Neutrophil (primary cell): Measurements from ENCODE around the gene CHMP3.

Source experiments
- H3K27ac ChIP-seq: fragments of 200-600 bp; sonication (generic); 2 replicates; pipeline ENCODE4 v1.5.1; 2016; ENCODE audit warnings: mild to moderate bottlenecking, moderate library complexity
- H3K27me3 ChIP-seq: fragments of 200-600 bp; sonication (generic); 2 replicates; pipeline ENCODE4 v1.6.0; 2016; ENCODE audit warnings: mild to moderate bottlenecking
- H3K36me3 ChIP-seq: fragments of 200-600 bp; sonication (generic); 2 replicates; pipeline ENCODE4 v1.5.1; 2017
- H3K4me1 ChIP-seq, 2 experiments: fragments of 200-600 bp in 1 of 2; sonication (generic) in 1 of 2; 1 replicate in 1 of 2; 2 replicates in 1 of 2; pipeline versions ENCODE4 v1.5.1 to v1.6.1; 2013 to 2016; ENCODE audit warnings: low read depth in 1 of 2, low read length in 1 of 2, mild to moderate bottlenecking in 1 of 2, moderate library complexity in 1 of 2; ENCODE audit not compliant: control insufficient read depth in 1 of 2, insufficient read depth in 1 of 2
- H3K4me3 ChIP-seq, 2 experiments: fragments of 200-600 bp in 1 of 2; sonication (generic) in 1 of 2; 1 replicate in 1 of 2; 2 replicates in 1 of 2; pipeline ENCODE4 v1.5.1; 2013 to 2016; ENCODE audit warnings: low read depth in 1 of 2, low read length in 1 of 2, mild to moderate bottlenecking in 1 of 2, moderate library complexity in 1 of 2
- H3K9me3 ChIP-seq: fragments of 200-600 bp; sonication (generic); 2 replicates; pipeline ENCODE4 v1.5.1; 2016
- TF ChIP-seq, protein P1 (sequence below): fragments of 200-600 bp; sonication (generic); IDR thresholded peaks from 2 replicates; pipeline ENCODE4 v1.5.1; 2016; ENCODE audit warnings: antibody characterized with exemption

CHMP3 gene

DNA sequence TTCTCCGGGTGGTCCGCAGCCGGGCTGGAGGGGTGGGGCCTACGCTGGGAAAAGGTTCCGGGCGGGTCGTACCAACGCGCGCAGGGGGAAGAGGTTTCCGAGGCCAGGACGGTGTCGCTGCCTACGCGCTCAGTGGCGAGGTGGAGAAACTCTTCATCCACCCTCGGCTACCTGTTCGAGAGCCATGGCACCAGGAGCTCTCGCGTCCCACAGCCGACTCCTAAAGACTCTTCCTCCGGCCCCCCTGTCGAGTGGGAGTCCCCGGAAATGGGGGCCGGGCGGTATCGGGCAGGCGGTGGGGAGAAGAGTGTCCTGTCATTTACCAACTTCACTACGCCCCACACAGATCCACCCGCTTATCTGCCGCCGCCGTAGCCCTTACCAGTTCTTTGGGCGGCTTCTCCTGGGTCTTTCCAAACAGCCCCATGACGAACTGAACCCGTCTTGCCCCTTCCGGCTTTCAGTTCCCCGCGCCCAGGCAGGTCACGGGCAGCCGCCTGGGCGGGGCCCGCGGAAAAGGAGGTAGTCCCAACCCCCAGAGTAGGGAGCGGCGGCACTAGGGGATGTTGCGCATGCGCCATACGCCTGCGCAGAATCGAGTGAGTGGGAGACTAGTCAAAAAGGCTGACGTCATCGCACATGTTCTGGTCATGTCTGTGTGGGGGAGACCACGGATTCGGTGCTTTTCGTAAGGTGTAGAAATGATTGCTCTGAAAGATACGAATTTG lies at the start of gene CHMP3:
CHMP3 (minus strand) TSS at position 522 of the 728 bp plus-strand sequence; CDS start at position 427, 95 bp downstream.
- Histone ChIP-seq H3K4me3 (peak within 1 kb of the TSS; percentile 73 to 94), H3K36me3 (peaks cover 6% of the 10 kb centered on the region), H3K27ac (peak within 1 kb of the TSS; percentile 99), H3K9me3 (no peaks in the 10 kb centered on the region), H3K27me3 (no peaks in the 10 kb centered on the region), H3K4me1 (peaks cover 29 to 39% of the 10 kb centered on the region in 2 experiments)
- TF ChIP-seq, protein P1, sequence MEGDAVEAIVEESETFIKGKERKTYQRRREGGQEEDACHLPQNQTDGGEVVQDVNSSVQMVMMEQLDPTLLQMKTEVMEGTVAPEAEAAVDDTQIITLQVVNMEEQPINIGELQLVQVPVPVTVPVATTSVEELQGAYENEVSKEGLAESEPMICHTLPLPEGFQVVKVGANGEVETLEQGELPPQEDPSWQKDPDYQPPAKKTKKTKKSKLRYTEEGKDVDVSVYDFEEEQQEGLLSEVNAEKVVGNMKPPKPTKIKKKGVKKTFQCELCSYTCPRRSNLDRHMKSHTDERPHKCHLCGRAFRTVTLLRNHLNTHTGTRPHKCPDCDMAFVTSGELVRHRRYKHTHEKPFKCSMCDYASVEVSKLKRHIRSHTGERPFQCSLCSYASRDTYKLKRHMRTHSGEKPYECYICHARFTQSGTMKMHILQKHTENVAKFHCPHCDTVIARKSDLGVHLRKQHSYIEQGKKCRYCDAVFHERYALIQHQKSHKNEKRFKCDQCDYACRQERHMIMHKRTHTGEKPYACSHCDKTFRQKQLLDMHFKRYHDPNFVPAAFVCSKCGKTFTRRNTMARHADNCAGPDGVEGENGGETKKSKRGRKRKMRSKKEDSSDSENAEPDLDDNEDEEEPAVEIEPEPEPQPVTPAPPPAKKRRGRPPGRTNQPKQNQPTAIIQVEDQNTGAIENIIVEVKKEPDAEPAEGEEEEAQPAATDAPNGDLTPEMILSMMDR: no peak

DNA sequence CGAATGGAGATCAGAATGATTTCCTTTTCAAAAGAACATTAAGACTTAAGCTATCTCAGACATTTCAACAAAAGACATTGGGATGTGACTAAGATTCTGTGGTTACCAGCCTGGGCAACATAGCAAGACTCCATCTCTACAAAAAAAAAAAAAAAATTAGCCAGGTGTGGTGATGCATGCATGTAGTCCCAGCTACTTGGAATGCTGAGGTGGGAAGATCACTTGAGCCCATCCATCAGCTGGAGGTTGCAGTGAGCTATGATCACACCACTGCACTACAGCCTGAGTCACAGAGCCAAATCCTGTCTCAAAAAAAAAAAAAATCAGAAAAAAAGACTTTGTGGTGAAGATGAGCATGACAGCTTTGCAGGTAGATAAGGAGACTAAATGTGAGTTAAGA lies 47.6 kb upstream of the CHMP3 start:
- TF ChIP-seq, protein P1: no peak
- no peak overlapping the region for H3K27ac ChIP-seq

DNA sequence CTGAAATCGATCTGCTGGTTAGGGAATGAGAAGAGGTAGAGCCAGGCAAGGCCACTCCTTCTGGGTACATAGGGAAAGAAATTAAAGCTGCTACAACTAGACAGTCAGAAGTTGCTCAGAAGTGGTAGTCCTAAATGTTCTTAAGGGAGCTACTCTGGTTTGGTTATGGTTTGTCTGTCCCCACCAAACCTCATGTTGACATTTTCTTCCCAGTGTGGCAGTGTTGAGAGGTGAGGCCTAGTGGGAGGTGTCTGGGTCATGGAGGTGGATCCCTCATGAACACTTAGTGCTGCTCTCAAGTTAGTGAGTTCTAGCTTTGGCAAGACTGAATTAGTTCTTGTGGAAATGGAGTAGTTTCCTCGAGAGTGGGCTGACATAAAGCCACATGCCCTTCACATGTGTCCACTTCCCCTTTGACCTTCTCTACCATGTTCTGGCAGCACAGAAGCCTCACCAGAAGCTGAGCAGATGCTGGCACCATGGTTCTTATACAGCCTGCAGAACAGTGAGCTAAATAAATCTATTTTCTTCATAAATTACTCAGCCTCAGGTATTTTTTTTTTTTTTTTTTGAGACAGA lies 45.7 kb upstream of the CHMP3 start:
- Histone ChIP-seq H3K27ac (peak overlapping the region; percentile 4), H3K27me3 (no peaks in the 10 kb centered on the region), H3K4me1 (peaks cover 18 to 25% of the 10 kb centered on the region in 2 experiments), H3K36me3 (peaks cover 39% of the 10 kb centered on the region), H3K9me3 (no peaks in the 10 kb centered on the region), H3K4me3 (no peak overlapping the region)
- TF ChIP-seq, protein P1: no peak

More for the DNA sequence above, 47.6 kb upstream of the CHMP3 start:
- peaks cover 4 to 5% of the 10 kb centered on the region in 2 experiments for H3K4me1 ChIP-seq
- H3K9me3 ChIP-seq: no peaks in the 10 kb centered on the region
- no peaks in the 10 kb centered on the region for H3K27me3 ChIP-seq
- peaks cover 42% of the 10 kb centered on the region for H3K36me3 ChIP-seq
- no peak overlapping the region for H3K4me3 ChIP-seq

DNA sequence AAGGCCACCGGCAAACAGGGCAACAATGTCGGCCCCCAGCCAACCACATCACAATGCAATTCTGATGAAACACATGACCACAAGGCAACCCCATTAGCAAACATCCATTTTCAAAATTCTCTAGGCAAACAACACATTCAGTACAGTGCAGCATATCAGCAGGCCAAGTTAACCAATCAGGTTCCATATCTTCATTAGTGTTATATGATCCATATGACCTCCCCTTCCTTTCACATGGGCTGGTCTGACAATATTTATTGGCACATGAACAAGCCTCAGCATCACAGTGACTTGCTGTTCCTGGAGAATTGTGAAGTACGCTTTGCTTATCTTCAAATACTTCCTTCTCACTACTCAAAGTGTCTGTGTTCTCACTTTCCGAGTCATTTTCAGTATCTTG lies 40.7 kb upstream of the CHMP3 start:
- TF ChIP-seq, protein P1: no peak
- Histone ChIP-seq H3K9me3 (no peaks in the 10 kb centered on the region), H3K4me1 (peaks cover 29 to 37% of the 10 kb centered on the region in 2 experiments), H3K4me3 (peak overlapping the region; percentile 9), H3K27ac (peak overlapping the region; percentile 84), H3K36me3 (peaks cover 25% of the 10 kb centered on the region), H3K27me3 (no peaks in the 10 kb centered on the region)

DNA sequence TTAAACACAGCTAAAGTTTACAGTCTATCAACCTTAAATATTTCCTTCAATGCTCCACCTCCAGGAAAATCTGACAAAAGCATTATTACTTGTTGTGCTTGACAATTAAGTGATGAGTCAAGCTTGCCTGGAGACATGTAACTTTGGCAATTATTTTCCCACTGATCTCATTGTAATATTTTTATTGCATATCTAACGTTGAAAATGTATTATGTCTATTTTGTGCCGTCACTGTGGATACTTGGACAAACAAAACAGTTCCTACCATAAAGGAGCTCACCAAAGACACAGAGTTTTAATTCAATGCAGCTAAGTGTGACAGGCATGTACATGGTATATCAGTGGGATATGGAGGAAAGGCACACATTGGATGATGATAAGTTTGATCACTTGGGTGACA lies 35.7 kb upstream of the CHMP3 start:
- TF ChIP-seq, protein P1: no peak
- H3K27ac ChIP-seq: no peak overlapping the region
- peaks cover 11 to 13% of the 10 kb centered on the region in 2 experiments for H3K4me1 ChIP-seq
- no peaks in the 10 kb centered on the region for H3K27me3 ChIP-seq
- H3K4me3 ChIP-seq: no peak overlapping the region
- H3K9me3 ChIP-seq: no peaks in the 10 kb centered on the region
- H3K36me3 ChIP-seq: peaks cover under 1% of the 10 kb centered on the region
